PC-9 (cell line): Measurements from ENCODE around the gene ACER3. TPM values are rescaled to one million over a fixed set of nuclear protein-coding genes. Genes with fewer than 3 reads are reported as not detected.

ENCODE experiments used
- BruUV-seq: library from RNA; stranded (reverse); fragments of 400-500 nt; replicated peaks from 2 replicates; lab custom pipeline; 2021; lab: Mats Ljungman, UMichigan
- CTCF ChIA-PET: fragments of 300-600 bp; sonication (Branson Sonifier 250); formaldehyde crosslinking; loops from one replicate; lab custom pipeline; 2022; ENCODE audit warnings: antibody characterized with exemption; lab: Charles Lee
- POLR2A ChIA-PET: fragments of 300-600 bp; sonication (Branson Sonifier 250); formaldehyde crosslinking; loops from one replicate; lab custom pipeline; 2022; ENCODE audit warnings: antibody characterized with exemption; ENCODE audit not compliant: unreplicated experiment; lab: Charles Lee
- DNase-seq, 2 experiments: peaks; one replicate each; pipeline versions ENCODE4 v3.0.0 to v3.0.0-alpha.2; 2015 to 2022; ENCODE audit warnings: mixed read lengths in 1 of 2
- H2AFZ ChIP-seq: fragments of 200-600 bp; sonication (generic); 2 replicates; pipeline ENCODE4 v1.8.1; 2017; ENCODE audit warnings: antibody characterized with exemption
- H3F3A ChIP-seq: fragments of 200-600 bp; sonication (generic); 2 replicates; pipeline ENCODE4 v1.8.1; 2017; ENCODE audit warnings: antibody characterized with exemption, mild to moderate bottlenecking, low read depth; ENCODE audit not compliant: insufficient read depth
- H3K27ac ChIP-seq: fragments of 200-600 bp; sonication (generic); 2 replicates; pipeline ENCODE4 v1.6.1; 2016; ENCODE audit warnings: mixed run types
- H3K27me3 ChIP-seq: fragments of 200-600 bp; sonication (generic); 2 replicates; pipeline ENCODE4 v1.6.1; 2016; ENCODE audit warnings: low read depth, mixed run types; ENCODE audit not compliant: insufficient read depth
- H3K36me3 ChIP-seq: fragments of 200-600 bp; sonication (generic); 2 replicates; pipeline ENCODE4 v1.6.1; 2016; ENCODE audit warnings: low read depth, mixed run types
- H3K4me1 ChIP-seq: fragments of 200-600 bp; sonication (generic); replicated peaks from 2 replicates; pipeline ENCODE4 v1.6.1; 2016; ENCODE audit warnings: mixed run types; ENCODE audit not compliant: insufficient read depth
- H3K4me2 ChIP-seq: fragments of 200-600 bp; sonication (generic); 2 replicates; pipeline ENCODE4 v1.6.1; 2017; ENCODE audit warnings: mixed run types
- H3K4me3 ChIP-seq: fragments of 200-600 bp; sonication (generic); 2 replicates; pipeline ENCODE4 v1.6.1; 2016; ENCODE audit warnings: mixed run types
- H3K79me2 ChIP-seq: fragments of 200-600 bp; sonication (generic); 2 replicates; pipeline ENCODE4 v1.6.1; 2017; ENCODE audit warnings: low read depth, mixed run types
- H3K9me2 ChIP-seq: fragments of 200-600 bp; sonication (generic); 2 replicates; pipeline ENCODE4 v1.8.1; 2017; ENCODE audit warnings: mild to moderate bottlenecking; ENCODE audit not compliant: insufficient read depth
- H3K9me3 ChIP-seq: fragments of 200-600 bp; sonication (generic); 2 replicates; pipeline ENCODE4 v1.8.1; 2016; ENCODE audit warnings: low read depth; ENCODE audit not compliant: insufficient read depth
- H4K20me1 ChIP-seq: fragments of 200-600 bp; sonication (generic); 2 replicates; pipeline ENCODE4 v1.8.1; 2017; ENCODE audit not compliant: insufficient read depth
- EZH2 ChIP-seq: fragments of 200-600 bp; sonication (generic); IDR thresholded peaks from 2 replicates; pipeline ENCODE4 v1.8.0; 2017; ENCODE audit warnings: antibody characterized with exemption, low read depth
- intact Hi-C: fragments of 100-400 bp; cut with micrococcal nuclease; formaldehyde crosslinking; loops from one replicate; pipeline ENCODE4 v1.10.0; 2022; ENCODE audit not compliant: unreplicated experiment
- total RNA-seq: library from RNA; stranded (reverse); gene quantifications from 2 replicates; pipeline ENCODE4 v1.2.3, GENCODE V29; 2021
- TF ChIP-seq, protein P1 (sequence below): fragments of 200-600 bp; sonication (generic); conservative IDR thresholded peaks from 2 replicates; pipeline ENCODE4 v1.6.1; 2017; ENCODE audit warnings: mixed run types, antibody characterized with exemption, mild to moderate bottlenecking, moderate library complexity

The ACER3 gene
- total RNA-seq, 1 experiment from 2014 or later, result 21.3 TPM

DNA sequence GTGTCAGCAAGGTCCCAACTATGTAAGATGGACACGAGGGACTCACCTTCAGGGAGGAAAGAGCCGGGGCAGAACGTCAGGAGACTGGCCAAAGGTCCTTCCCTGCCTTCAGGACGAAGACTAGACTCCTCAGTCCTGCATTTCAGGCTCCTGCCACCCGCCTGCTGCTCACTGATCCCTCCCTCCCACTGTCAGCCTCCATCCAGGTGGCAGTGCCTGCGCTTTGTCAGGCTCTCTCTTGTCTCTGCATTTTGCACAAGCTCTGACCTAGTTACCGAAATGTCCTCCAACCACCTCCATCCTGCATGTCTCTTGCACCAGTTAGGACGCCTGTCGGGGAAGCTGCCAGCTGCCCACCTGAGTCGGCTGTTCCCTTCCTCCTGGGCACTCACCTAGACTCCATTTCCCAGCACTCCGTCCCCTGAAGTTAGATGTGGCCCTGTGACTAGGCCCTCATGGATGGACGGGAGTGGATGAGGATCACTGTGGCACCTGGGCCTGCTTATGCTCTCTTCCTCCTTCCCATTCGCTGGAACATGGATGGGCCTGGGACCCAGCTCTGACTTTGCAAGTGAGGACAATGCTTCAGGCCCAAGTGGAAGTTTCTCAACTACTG, 181.5 kb downstream of the ACER3 start:
- Histone ChIP-seq H4K20me1 (no peaks in the 10 kb centered on the region), H3K9me2 (no peaks in the 10 kb centered on the region), H3K9me3 (no peaks in the 10 kb centered on the region), H3K4me1 (peaks cover 18% of the 10 kb centered on the region), H2AFZ (no peak overlapping the region), H3K79me2 (no peaks in the 10 kb centered on the region), H3F3A (peaks cover 9% of the 10 kb centered on the region; the same call in 1 of the 2 replicates), H3K36me3 (no peaks in the 10 kb centered on the region), H3K4me3 (no peak overlapping the region), H3K27me3 (no peaks in the 10 kb centered on the region), H3K4me2 (no peak overlapping the region), H3K27ac (no peak overlapping the region)
- TF ChIP-seq, protein P1, sequence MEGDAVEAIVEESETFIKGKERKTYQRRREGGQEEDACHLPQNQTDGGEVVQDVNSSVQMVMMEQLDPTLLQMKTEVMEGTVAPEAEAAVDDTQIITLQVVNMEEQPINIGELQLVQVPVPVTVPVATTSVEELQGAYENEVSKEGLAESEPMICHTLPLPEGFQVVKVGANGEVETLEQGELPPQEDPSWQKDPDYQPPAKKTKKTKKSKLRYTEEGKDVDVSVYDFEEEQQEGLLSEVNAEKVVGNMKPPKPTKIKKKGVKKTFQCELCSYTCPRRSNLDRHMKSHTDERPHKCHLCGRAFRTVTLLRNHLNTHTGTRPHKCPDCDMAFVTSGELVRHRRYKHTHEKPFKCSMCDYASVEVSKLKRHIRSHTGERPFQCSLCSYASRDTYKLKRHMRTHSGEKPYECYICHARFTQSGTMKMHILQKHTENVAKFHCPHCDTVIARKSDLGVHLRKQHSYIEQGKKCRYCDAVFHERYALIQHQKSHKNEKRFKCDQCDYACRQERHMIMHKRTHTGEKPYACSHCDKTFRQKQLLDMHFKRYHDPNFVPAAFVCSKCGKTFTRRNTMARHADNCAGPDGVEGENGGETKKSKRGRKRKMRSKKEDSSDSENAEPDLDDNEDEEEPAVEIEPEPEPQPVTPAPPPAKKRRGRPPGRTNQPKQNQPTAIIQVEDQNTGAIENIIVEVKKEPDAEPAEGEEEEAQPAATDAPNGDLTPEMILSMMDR, result no peak
- TF ChIP-seq EZH2, result no peak
- BruUV-seq, result no TSS peak
- ChIA-PET POLR2A (no interaction called here), CTCF (interaction anchor here (0.6 kb wide), 1 partner anchor 122 kb away, joined by 3 read pairs; no protein-coding TSS in a partner anchor)
- no peak for DNase-seq
- intact Hi-C loops, result no loop called here

DNA sequence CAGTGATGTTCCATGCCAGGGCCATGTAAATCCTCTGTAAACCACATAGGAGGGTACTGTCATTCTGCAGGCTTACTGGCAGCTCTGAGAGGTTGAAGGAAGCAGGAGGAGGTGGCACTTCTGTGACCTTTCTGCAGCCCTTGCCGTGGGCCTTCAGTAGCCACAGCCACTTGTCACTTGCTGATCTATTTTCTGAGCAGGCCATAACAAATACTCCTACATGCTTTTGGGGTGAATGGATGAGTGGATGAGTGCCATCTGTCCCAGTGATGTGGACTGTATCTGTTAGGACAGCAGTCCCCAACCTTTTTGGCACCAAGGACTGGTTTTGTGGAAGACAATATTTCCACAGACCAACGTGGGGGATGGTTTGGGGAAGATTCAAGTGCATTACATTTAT, 183.6 kb downstream of the ACER3 start:
- BruUV-seq, result no TSS peak
- Histone ChIP-seq H2AFZ (no peak overlapping the region), H3K36me3 (no peaks in the 10 kb centered on the region), H3K27me3 (no peaks in the 10 kb centered on the region), H3K4me1 (peaks cover 10% of the 10 kb centered on the region), H3K9me3 (no peaks in the 10 kb centered on the region), H4K20me1 (no peaks in the 10 kb centered on the region), H3K4me2 (no peak overlapping the region), H3K9me2 (no peaks in the 10 kb centered on the region), H3K79me2 (no peaks in the 10 kb centered on the region), H3K27ac (no peak overlapping the region), H3K4me3 (no peak overlapping the region), H3F3A (peaks cover 11% of the 10 kb centered on the region; the same call in 1 of the 2 replicates)
- ChIA-PET CTCF (interaction anchor here (0.6 to 2.2 kb wide), 5 partner anchors 46 to 322 kb away, joined by 3 to 11 read pairs (median 5); no protein-coding TSS in a partner anchor), POLR2A (no interaction called here)
- intact Hi-C loops, result no loop called here
- DNase-seq, result no peak
- TF ChIP-seq, protein P1, result no peak
- no peak for TF ChIP-seq EZH2

DNA sequence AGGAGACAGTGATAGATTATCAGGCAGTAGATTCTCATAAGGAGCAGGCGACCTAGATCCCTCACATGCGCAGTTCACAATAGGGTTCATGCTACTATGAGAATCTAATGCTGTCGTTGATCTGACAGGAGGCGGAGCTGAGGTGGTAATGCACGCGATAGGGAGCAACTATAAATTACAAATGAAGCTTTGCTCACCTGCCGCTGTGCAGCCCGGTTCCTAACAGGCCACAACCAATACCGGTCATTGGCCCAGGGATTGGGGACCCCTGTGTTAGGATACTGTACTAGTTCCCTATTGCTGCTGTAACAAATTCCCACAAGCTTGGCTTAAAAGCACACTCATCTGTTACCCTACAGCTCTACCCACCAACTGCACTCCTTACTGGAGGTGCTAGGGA, 184.2 kb downstream of the ACER3 start:
- intact Hi-C loops, result loop anchor here (1.0 to 5.0 kb wide), 2 partner anchors 125 to 502 kb away; no protein-coding TSS in a partner anchor

More for the DNA sequence above, 184.2 kb downstream of the ACER3 start:
- H3K27me3 ChIP-seq, result no peaks in the 10 kb centered on the region
- no peaks in the 10 kb centered on the region for H4K20me1 ChIP-seq
- H3K27ac ChIP-seq, result no peak overlapping the region
- peaks cover 10% of the 10 kb centered on the region for H3K4me1 ChIP-seq
- H3K9me2 ChIP-seq, result no peaks in the 10 kb centered on the region
- H3F3A ChIP-seq, result peaks cover 11% of the 10 kb centered on the region; the same call in 1 of the 2 replicates
- no peaks in the 10 kb centered on the region for H3K9me3 ChIP-seq
- no peaks in the 10 kb centered on the region for H3K79me2 ChIP-seq
- H3K4me2 ChIP-seq, result no peak overlapping the region
- TF ChIP-seq EZH2, result no peak
- TF ChIP-seq, protein P1, result no peak
- DNase-seq, result no peak
- ChIA-PET POLR2A (no interaction called here), CTCF (interaction anchor here (0.6 to 2.2 kb wide), 6 partner anchors 46 to 323 kb away, joined by 3 to 11 read pairs (median 4); no protein-coding TSS in a partner anchor)
- no TSS peak for BruUV-seq
- H3K36me3 ChIP-seq, result no peaks in the 10 kb centered on the region
- H3K4me3 ChIP-seq, result no peak overlapping the region
- no peak overlapping the region for H2AFZ ChIP-seq
